ENCODE measurements around the gene CSF3R. TPM values are rescaled to one million over a fixed set of nuclear protein-coding genes. Genes with fewer than 3 reads are reported as not detected.

The CSF3R gene
- total RNA-seq, 1 donor: 153 TPM

Other genes starting within 250 kb of the CSF3R start
- 1.5 TPM for gene SH3D21, start 176.5 kb downstream of the CSF3R start, total RNA-seq
- gene EVA1B, start 159.3 kb downstream of the CSF3R start, total RNA-seq: 16.3 TPM
- gene STK40, start 97.0 kb downstream of the CSF3R start, total RNA-seq: 16.9 TPM
- gene LSM10, start 85.0 kb downstream of the CSF3R start, total RNA-seq: 5.6 TPM
- gene OSCP1, start 32.5 kb downstream of the CSF3R start, total RNA-seq: 0.21 TPM
- 35.1 TPM for gene MRPS15, start 18.5 kb downstream of the CSF3R start, total RNA-seq

All from mononuclear cell (primary cell).